Measurements from ENCODE around the gene PACC1. TPM values are rescaled to one million over a fixed set of nuclear protein-coding genes. Genes with fewer than 3 reads are reported as not detected.

Gene PACC1
- total RNA-seq, 4 donors from 2014 or later, result 2.8 to 6.0 (median 3.4) TPM

DNA sequence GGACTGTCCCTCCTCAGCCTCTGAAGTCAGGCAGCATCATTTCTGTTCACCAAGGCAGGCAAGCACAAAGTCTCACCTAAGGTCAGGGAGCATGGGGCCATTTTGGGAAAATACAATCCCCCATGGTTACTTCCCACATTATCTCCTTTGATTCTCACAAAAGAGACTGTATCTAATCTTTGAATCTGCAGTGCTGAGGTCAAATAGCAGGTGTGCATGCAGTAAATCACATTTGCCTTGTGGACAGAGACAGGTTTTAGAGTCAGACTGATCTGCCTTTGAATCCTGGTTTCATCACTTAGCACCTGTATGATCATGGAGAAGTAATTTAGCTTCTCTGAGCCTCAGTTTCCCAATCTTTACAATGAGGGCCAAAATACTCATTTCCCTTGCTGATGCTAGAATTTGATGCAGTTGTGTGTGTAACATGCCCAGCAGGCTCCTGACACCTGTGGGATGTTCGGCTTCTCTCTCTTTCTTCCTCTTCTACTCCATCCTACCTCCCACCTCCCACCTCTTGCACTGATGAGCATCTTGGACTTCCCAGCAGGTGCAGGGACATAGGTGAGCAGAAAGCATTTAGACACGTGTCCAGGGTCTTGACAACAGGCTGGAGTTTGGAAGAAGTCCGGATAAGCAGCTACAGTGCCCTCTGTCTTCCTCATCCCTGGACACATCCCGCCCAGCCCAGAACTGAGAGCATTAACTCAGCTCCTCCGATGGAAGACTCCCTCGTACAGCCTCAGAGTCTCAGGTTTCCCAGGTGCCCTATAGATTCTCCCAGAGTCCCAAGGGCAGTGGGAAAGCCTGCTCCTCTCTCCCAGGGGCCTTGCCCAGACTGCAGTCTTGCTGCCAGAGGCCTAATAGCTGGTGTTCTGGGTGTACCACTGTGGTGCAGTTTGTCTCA, 37.0 kb upstream of the PACC1 start:
- H3K27ac ChIP-seq, result peak overlapping the region in 3 of 4 donors; percentile 66 to 83 (median 79)
- TF ChIP-seq, protein P1, sequence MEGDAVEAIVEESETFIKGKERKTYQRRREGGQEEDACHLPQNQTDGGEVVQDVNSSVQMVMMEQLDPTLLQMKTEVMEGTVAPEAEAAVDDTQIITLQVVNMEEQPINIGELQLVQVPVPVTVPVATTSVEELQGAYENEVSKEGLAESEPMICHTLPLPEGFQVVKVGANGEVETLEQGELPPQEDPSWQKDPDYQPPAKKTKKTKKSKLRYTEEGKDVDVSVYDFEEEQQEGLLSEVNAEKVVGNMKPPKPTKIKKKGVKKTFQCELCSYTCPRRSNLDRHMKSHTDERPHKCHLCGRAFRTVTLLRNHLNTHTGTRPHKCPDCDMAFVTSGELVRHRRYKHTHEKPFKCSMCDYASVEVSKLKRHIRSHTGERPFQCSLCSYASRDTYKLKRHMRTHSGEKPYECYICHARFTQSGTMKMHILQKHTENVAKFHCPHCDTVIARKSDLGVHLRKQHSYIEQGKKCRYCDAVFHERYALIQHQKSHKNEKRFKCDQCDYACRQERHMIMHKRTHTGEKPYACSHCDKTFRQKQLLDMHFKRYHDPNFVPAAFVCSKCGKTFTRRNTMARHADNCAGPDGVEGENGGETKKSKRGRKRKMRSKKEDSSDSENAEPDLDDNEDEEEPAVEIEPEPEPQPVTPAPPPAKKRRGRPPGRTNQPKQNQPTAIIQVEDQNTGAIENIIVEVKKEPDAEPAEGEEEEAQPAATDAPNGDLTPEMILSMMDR (IDR thresholded peaks at IDR 0.05), result no peak
- no peak for TF ChIP-seq POLR2A (IDR thresholded peaks at IDR 0.05)
- no peak for TF ChIP-seq EP300 (IDR thresholded peaks at IDR 0.05)
- no peak for TF ChIP-seq POLR2AphosphoS5 (IDR thresholded peaks at IDR 0.05)
- no peaks in the 10 kb centered on the region for H3K27me3 ChIP-seq
- H3K4me3 ChIP-seq, result no peak overlapping the region
- ATAC-seq, result no peak
- H3K9me3 ChIP-seq, result no peaks in the 10 kb centered on the region
- peaks cover 0 to 12% of the 10 kb centered on the region in 2 donors for H3K36me3 ChIP-seq
- H3K4me1 ChIP-seq, result peaks cover 0 to 49% (median 24%) of the 10 kb centered on the region in 3 donors
- WGBS, 2 donors (ENCODE audit: low coverage in 1 of 2), result 100% methylated on average over 1 of the region's 6 CpGs; no CpG with 5 or more reads in 1 of the 2 donors

DNA sequence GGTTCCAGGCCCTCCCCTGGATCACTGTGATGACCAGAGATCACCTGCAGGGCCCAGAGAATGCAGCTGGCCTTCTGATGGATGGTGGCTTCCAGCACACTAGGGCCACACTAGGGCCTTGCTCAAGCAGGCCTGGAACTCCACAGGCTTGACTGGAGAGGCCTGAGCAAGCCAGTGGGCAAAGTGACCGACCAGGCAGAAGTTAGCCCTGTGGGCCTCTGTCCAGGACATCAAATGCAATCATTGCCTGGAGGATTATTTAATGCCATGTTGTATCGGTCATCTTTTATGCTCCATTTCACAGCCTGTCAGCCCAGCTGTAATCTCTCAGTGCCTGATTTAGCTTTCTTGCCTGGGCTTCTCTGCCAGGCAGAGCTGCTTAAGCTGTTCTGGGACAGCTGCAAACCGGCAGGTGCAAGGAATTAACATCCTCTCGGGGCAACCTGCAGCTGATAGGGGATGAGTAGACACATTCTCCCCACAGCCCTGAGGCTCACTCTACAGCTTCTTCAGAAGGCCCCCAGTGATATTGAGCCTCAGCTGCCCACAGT, 35.7 kb upstream of the PACC1 start:
- no peak for ATAC-seq
- Histone ChIP-seq H3K4me1 (peaks cover 0 to 37% (median 16%) of the 10 kb centered on the region in 3 donors), H3K36me3 (peaks cover 0 to 24% of the 10 kb centered on the region in 2 donors), H3K27me3 (no peaks in the 10 kb centered on the region), H3K4me3 (no peak overlapping the region), H3K27ac (peak overlapping the region in 1 of 4 donors; percentile 38), H3K9me3 (no peaks in the 10 kb centered on the region)
- no peak for TF ChIP-seq POLR2A (IDR thresholded peaks at IDR 0.05)
- no peak for TF ChIP-seq EP300 (IDR thresholded peaks at IDR 0.05)
- TF ChIP-seq, protein P1 (IDR thresholded peaks at IDR 0.05), result no peak
- TF ChIP-seq POLR2AphosphoS5 (IDR thresholded peaks at IDR 0.05), result no peak
- WGBS, 2 donors (ENCODE audit: low coverage in 1 of 2), result 23 to 39% methylated on average over 2 of the region's 4 CpGs

DNA sequence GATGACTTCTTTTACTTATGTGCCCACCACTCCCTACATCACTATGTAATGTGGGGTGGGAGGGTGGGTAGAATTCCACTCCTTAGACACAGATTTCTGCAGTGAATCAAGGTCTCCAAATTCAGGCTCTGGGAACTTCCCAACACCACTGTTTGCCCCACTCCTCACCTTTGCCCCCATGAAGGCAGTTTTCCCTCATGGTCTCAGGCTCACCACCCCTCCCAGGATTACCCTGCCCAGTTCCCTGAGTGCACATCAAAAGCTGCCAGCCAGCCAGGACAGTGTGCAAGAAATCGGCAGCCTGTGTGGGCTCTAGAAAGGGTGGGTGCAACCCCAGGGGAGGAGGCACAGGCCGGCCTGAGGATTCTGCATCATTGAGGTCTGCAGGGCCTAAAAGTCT, 32.8 kb upstream of the PACC1 start:
- TF ChIP-seq POLR2A (IDR thresholded peaks at IDR 0.05) (no peak), EP300 (IDR thresholded peaks at IDR 0.05) (no peak), POLR2AphosphoS5 (IDR thresholded peaks at IDR 0.05) (no peak)
- TF ChIP-seq, protein P1 (IDR thresholded peaks at IDR 0.05), result no peak
- Histone ChIP-seq H3K4me1 (peaks cover 0 to 16% (median 1%) of the 10 kb centered on the region in 3 donors), H3K27me3 (no peaks in the 10 kb centered on the region), H3K36me3 (peaks cover 0 to 53% of the 10 kb centered on the region in 2 donors), H3K9me3 (no peaks in the 10 kb centered on the region), H3K27ac (no peak overlapping the region), H3K4me3 (no peak overlapping the region)
- no peak for ATAC-seq
- 80% methylated on average over 1 of the region's 2 CpGs; no CpG with 5 or more reads in 1 of the 2 donors for WGBS, 2 donors (ENCODE audit: low coverage in 1 of 2)

DNA sequence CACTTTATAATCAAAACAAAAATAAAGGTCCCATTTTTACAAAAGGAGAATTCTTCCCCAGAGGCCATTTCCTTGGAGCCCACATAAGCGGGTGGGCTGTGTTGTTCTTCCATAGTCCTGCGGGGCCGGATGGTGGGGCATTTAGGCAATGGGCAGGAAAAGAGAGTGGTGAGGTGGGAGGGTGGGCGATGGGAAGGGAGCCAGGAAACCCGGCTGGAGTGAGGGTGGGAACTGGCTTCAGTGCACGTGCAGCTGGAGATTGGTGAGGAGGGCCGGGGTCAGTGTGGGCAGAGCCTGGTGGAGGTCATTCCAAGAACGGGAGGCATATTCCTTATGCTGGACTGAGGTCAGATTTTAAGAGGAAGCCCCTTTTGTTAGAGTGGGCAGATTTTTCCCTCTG, 31.6 kb upstream of the PACC1 start:
- no peaks in the 10 kb centered on the region for H3K9me3 ChIP-seq
- peaks cover 0 to 55% of the 10 kb centered on the region in 2 donors for H3K36me3 ChIP-seq
- no peak for ATAC-seq
- H3K4me1 ChIP-seq, result peaks cover 0 to 14% (median 0%) of the 10 kb centered on the region in 3 donors
- WGBS, 2 donors (ENCODE audit: low coverage in 1 of 2), result 65 to 70% methylated on average over 2 to 8 of the region's 8 CpGs
- H3K27ac ChIP-seq, result no peak overlapping the region
- TF ChIP-seq, protein P1 (IDR thresholded peaks at IDR 0.05), result no peak
- no peak for TF ChIP-seq POLR2A (IDR thresholded peaks at IDR 0.05)
- no peak overlapping the region for H3K4me3 ChIP-seq
- no peaks in the 10 kb centered on the region for H3K27me3 ChIP-seq
